NCI-H146 treated with DMSO at 0.1 percent for 48 hours (cell line): ENCODE measurements around the gene RASAL2.
"Not testable (repeated sequence)": the region's sequence is repeated elsewhere in the genome, so short reads cannot be mapped to it uniquely, and the experiment has no call there.

ENCODE experiments used
- DNase-seq: peaks from one replicate; lab custom pipeline; 2025; ENCODE audit not compliant: unreplicated experiment; lab: John Stamatoyannopoulos, UW

RASAL2 gene

DNA sequence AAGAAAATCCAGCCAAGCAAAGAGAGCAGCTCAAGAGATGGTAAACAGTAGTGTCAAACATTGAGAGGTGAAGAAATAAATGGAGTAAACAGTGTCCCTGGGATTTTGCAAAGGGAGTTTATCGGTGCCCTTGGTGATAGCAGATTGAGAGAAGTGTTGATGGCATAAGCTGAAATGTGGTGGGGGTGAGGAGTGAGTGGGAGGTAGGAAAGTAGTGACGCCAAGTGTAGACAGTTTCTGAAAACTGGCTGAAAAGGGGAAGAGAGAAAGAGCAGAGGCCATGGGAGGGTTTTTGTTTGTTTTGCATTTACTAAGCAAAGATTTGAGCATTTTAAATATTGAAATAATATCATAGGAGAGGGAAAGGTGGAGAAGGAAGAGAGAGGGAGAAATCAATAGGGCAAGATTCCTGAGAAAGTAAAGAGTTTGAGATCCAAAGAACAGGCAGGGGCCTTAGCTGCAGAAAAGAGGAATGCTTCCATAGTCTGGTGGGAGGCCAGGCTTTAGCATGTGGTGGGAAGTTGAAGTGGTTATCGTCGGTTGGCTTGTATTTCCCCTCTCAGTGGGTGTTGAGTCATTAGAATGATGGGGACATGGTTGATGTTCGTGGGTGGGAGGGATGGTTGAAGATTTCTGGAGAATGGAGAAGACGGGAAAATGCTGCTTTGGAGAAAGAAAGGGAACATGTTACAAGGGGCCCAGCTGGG is 26.8 kb upstream of the RASAL2 start:
- DNase-seq: no peak

DNA sequence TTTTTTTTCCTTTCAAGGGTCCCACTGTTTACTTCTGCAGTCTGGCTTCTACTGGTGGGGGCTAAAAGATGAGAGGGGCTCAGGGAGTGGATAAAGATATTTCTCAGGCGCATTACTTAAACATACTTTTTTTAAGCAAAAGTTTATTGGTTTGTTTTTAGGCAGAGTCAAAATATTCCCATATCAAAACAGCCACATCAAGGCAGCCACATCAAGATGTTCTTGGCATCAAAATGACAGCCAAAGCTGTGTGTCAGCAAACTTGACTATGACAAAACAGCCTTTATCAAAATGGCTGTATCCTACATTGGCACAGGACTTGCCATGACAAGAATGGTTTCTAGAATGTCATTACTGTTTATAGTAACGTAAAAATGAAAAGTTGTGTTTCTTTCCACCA is 22.1 kb upstream of the RASAL2 start:
- no peak for DNase-seq

DNA sequence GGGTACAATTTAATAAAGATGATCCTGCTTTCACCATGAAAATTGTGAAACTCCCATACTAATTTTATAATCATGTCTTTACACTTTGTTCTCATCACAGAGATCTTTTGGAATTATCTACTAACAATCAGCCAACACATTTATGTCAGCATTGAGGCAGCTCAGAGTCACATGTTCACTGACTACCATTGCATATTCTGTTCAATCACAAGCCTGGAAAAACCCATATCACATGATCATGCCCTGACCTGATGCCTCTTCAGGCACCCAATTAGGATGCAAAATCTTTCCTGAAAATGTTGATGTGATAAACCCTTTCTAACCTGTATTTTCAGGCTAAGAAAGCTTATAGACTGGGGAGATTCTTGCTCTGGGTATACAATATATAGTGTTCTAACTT is 21.6 kb upstream of the RASAL2 start:
- no peak for DNase-seq

DNA sequence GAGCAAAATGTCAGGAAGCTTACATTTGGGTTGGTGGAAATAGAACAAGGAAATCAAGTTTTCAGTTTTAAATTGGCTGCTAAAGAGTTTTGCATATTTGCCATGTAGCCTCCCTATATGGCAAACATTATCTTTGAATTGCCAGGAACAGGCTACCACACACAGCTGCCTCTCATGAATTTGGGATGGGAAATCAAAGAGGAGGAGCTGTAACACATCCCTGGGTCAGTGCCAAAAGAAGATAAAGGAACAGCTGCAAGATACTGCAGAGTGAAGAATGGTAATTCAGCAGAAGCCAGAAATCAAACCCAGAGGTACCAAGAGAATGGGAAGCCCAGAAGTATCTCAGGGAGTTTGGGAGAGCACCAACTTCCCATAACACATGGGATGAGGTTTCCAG is 18.6 kb upstream of the RASAL2 start:
- DNase-seq: peak; percentile 9

DNA sequence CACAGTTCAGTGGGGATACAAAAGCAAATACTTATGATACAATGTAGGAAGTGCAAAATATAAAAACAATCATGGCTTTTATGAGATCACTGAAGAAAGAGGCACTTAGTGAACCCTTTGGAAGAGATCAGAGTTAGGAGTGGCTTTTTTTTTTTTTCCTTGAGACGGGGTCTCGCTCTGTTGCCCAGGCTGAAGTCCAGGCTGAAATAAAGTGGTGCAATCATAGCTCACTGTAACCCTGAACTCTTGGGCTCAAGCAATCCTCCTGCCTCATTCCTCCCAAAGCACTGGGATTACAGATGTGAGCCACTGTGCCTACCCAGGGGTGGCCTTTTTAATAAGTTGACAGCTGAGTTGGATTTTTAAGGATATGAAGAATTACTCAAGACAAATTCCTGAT is 17.3 kb upstream of the RASAL2 start:
- DNase-seq: no peak

DNA sequence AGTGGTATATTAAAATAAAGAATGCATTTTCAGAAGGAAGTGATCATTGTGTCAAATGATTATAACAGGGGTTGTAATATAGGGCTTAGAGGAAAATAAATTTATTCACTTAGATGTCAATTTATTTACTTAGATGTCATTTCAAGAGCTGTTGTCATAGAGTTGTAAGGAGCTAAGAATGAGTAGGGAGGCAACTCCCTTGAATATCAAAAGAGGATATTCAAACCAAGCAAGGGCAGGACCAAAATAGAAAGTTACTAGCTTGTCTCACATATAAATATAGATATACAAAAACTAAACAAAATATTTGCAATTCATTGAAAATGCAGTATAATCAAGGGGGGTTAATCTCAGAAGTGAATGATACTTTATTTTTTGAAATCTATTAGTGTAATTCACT is 16.0 kb upstream of the RASAL2 start:
- no peak for DNase-seq

DNA sequence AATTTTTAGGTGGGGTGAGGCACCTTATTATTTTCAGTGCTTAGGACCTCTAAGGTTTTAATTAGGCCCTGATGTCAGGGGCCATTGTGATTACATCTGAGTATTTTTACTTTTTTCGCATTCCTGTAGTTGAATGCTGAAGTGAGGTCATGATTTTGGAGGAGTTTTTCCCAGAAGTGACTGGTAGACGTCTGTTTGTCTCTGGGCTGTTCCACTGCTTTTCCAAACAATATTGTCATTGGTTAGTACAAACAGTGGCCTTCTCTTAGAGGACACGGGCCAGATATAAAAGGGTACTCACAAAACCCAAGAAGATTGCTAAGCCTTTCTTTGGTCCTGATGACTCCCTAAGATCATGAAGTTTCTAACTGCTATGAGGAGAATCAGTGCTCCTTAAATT is 7.6 kb upstream of the RASAL2 start:
- no peak for DNase-seq

DNA sequence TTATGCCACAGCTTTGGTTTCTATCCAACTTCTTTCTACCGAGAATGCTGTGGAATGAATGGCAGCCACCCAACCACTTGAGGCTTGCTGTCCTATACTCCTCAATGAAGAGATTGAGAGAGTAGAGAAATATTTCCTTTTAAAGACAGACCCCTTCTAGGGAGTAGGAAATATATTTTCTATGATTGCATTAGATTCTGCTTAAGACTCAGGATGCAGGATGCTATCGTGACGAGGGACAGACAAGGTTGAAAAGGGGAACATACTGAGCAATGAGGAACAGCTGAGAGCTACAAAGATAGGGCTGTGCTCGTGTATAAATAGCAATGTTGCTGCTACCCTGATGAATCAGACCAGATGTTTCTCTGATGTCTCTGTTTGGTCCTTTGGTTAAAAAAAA is 7.1 kb upstream of the RASAL2 start:
- DNase-seq: no peak

DNA sequence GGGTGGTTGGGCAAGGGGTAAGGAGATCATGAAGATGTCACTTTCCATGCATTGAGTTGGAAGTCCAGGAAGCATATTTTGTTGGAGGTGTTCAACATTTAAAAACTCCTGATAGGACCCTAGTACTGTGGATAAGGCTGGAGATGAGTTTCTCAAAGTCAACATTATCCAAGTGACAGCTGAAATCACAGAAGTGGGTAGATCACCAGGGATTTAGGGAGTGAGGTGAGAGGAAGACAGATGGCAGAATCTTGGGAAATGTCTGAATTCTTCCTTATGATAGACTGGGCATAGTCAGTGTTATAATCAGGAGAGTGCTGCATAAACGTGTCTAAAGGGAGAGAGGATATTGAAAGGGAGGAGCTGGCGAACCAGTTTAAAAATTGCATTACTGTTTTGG is 5.3 kb upstream of the RASAL2 start:
- no peak for DNase-seq

DNA sequence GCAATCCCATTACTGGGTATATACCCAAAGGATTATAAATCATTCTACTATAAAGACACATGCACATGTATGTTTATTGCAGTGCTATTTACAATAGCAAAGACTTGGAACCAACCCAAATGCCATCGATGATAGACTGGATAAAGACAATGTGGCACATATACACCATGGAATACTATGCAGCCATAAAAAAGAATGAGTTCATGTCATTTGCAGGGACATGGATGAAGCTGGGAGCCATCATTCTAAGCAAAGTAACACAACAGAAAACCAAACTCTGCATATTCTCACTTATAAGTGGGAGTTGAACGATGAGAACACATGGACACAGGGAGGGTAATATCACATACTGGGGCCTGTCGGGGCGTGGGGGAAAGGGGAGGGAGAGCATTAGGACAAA is 2.5 kb upstream of the RASAL2 start:
- not testable (repeated sequence) for DNase-seq

DNA sequence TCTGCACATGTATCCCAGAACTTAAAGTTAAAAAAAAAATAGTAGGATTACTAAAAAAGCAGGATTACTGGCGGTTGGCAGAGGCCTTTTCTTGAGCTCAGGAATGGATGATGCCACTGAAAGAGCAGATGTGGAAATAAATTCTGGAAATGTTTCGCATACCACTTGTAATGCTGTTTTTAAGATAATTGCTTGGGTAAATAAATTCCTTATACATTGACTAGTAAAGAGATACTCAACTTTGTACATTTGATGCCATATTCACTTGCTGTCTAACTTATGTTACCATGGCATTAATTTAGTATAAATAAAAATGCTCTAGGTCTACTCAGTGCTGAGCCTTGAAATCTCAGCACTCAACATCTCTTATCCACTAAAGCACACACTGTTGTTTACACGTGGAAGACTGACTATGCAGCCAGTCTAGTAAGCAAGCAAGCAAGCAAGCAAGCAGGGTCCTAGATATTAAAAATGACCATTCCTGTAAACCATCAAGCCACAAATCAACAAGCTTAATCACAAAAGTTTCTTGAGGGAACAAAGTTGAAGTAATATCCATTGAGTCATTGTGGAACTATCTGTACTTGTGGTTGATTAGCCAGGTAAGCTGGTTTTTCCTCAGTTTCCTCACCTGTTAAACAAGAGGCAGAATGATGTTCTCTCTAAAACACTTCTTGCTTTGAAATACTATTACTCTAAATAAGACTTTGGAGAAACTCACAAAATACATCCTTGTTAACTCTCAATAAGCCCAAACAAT is 1.7 kb upstream of the RASAL2 start:
- no peak for DNase-seq

DNA sequence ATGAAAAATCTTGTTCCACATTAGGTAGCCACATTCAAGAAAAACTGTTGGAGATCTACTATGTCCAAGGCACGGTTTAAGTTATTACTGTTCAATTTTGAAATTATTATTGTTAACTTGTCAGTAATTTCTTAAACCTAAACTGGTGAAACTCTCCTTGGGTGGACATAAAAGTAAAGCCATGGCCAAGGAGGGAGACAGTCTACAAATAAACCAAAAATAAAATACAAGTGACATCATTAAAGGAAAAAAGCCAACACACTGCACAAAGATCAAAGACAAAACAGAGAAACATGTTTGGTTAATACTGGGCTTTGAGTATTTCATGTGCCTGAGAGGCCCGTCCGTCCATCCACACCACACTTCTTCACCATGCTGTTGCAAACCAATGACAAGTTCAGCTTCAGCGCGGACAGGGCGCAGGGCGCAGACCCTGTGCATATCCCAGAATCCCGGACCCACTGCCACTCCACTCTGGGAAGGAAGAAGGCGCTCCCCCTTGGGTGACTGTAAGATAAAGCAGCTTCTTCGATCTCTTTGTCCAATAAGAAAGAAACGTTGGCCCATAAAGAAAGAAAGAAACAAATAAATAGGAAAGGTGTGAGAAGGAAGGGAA is 918 bp upstream of the RASAL2 start:
- peak; percentile 53 for DNase-seq

DNA sequence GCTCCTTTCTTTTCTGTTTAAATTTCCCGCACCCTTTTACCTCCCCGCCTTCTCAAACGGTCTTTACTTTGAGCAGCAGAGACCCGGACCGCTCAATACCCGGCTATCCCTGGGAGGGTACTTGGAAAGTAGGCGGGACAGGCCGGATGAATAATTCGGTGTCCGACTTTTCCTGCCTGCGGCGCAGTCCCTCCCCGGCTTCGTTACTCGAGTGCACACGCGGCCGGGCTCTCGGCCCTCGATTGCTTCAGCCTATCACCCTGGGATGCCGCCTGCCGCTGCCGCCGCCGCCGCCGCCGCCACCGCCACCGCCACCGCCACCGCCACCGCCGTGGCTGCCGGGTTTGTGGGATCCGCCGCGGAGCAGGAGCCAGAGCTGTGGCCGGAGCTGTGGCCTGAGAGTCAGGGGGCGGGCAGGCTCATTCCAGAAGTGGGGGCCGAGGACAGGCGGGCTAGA is 382 bp upstream of the RASAL2 start:
- DNase-seq: peak; percentile 88

DNA sequence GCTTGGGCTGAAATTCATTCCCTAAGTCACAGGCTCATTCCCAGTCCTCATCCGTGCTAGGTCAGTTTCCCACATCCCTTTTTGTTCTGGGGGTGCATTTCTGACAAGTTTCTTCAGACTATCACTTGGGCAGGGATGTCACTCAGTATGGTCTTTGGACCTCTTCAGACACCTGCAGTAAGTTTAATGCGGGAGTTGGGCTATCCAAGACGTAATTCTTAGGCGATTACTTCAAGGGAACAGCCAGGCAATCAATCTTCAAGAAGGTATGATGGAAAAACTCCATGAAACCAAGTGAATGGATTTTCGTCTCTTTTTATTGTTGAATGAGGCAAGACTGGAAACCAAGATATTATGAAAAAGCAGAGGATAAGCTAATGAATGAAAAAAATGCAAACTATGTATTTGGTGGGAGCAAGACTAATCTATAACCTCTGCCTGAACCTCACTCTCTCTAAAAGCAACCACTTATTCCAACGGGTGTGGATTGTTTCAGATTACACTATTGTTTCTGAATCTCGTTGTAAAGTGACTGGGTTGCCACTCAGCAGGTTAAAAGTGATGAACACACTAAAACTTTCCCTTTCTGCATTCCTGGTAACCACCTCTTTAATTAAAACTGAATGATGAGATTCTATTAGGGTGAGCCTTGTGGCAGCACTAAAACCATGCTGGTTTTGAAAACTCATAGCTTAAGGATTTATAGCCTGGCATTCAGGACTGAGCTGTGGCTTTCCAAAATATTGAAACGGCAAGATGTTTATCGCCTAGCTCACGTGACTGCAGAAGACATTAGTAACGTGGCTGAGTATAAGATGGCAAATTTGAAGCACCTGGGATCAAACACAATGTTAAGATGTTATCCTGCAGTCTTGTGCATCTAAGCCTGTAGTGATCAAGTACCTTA is 1.1 kb downstream of the RASAL2 start:
- no peak for DNase-seq

DNA sequence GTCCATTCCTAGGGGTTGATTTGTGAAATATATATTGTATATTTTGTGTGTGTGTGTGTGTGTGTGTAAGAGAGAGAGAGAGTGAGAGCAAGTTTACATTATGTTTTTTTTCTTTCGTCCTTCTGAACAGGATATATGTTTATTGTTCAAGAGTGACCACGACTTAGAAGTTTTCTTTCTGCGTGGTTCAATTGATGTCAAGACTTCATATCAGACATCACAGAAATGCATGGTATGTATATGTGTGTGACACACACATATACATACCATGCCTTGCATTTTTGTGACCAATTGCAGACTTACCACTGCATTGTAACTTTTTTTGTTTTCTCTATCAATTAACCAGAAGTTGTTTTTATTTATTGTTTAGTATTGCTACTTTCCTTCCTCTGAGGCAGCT is 2.5 kb downstream of the RASAL2 start:
- no peak for DNase-seq

DNA sequence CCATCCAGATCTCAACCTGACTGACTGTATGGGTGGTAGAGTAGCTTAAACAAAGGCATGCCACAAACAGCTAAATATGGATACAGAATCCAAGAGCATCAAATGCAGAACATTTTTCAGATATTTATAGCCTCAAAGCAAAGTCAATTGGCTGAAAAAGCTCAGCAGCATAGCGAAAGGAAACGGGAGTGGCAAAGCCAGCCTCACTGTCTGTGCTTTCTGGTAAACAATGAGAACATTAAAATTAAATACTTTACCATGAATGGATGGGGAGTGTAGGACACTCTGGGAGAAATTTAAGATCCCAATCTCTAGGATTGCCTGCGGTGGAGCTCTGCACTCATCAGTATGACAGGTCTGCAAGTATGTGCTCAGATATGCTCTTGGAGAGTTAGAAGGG is 4.4 kb downstream of the RASAL2 start:
- no peak for DNase-seq

DNA sequence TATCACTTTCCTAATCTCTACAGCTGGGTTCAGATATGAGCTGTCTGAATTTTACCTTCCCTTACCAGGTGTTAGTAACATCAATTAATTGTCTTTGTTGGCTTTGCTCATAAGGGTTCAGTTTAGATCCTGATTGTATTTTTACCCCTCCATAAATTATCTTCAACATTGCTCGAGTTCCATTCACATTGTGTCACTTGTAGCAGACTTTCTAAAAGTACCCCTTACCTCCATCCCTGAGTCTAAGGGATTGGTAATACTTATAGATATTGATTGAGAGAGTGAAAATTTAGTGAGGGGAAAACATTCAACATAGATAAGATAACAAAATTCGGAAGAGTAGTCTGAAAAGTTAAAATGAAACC is 7.3 kb downstream of the RASAL2 start:
- no peak for DNase-seq

DNA sequence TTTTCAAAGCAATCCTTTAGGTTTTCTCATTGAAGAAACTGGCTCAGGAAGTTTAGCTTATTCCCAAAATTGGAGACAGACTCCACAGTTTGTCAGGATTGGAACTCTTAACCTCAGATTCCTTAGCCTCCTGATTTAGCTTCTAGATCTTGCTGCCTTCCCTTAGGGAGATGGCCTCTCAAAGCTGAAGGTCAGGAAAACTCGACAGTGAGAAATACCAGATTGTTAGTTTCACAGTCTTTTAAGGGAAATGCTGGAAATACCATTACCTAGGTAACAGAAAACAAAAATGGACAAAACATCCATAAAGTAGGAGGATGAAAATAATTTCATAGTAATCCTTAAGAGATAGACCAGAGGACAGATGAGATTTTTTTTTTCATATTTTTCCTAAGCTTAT is 7.8 kb downstream of the RASAL2 start:
- DNase-seq: no peak

DNA sequence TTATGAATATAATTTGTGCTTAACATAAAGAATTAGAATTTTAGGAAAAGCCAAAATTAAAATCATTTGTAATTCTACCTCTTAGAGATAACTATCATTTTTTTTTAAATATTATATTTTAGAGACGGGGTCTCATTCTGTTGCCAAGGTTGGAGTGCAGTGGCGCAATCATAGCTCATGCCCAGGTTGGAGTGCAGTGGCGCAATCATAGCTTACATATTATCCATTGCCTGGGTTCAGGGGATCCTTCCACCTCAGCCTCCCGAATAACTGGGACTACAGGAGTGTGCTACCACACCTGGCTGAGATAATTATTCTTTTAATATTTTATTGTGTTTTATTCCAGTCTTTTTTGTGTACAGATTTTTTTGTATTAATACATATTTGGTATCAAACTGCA is 8.3 kb downstream of the RASAL2 start:
- DNase-seq: no peak

DNA sequence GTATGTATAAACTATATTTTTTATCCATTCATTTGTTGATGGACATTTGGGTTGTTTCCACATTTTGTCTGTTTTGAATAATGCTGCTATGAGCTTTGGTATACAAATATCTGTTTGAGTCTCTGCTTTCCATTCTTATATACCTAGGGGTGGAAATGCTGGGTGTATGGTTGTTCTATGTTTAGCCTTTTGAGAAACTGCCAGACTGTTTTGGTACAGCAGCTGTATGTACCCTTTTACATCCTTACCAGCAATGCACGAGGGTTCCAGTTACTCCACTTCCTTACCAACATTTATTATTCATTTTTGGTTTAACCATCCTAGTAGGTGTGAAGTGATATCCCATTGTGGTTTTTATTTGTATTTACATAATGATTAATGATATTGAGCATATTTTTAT is 13.9 kb downstream of the RASAL2 start:
- no peak for DNase-seq
